Keratinocyte (primary cell): Measurements from ENCODE around the gene DNAAF6. TPM values are rescaled to one million over a fixed set of nuclear protein-coding genes. Genes with fewer than 3 reads are reported as not detected.

Source experiments
- DNase-seq: peaks from one replicate; pipeline ENCODE4 v3.0.0-alpha.2; 2011; ENCODE audit warnings: low read depth, missing footprints, low spot score
- FAIRE-seq: peaks from 2 replicates; lab custom pipeline; 2011; peaks lifted over from hg19 to GRCh38; lab: Jason Lieb, UNC
- H2AFZ ChIP-seq: 2 replicates; pipeline ENCODE4 v1.6.0; 2012; ENCODE audit warnings: low read length, control low read depth, inconsistent platforms; ENCODE audit not compliant: control insufficient read depth
- H3K27ac ChIP-seq: 2 replicates; pipeline ENCODE4 v1.5.1; 2011; ENCODE audit warnings: low read length; ENCODE audit not compliant: control insufficient read depth, insufficient read depth
- H3K27me3 ChIP-seq: 3 replicates; pipeline ENCODE4 v1.6.0; 2011; ENCODE audit warnings: low read length; ENCODE audit not compliant: control insufficient read depth, insufficient read depth; ENCODE audit errors: extremely low read depth
- H3K36me3 ChIP-seq, 2 experiments: 2 replicates in 1 of 2; 3 replicates in 1 of 2; pipeline ENCODE4 v1.5.1; 2011; ENCODE audit warnings: low read length in 2 of 2, mild to moderate bottlenecking in 1 of 2; ENCODE audit not compliant: control insufficient read depth in 2 of 2, insufficient read depth in 2 of 2; ENCODE audit errors: extremely low read depth in 1 of 2
- H3K4me1 ChIP-seq: 3 replicates; pipeline ENCODE4 v1.5.1; 2011; ENCODE audit warnings: low read length; ENCODE audit not compliant: control insufficient read depth, insufficient read depth; ENCODE audit errors: extremely low read depth
- H3K4me2 ChIP-seq: 3 replicates; pipeline ENCODE4 v1.6.0; 2011; ENCODE audit warnings: low read depth, low read length; ENCODE audit not compliant: control insufficient read depth, insufficient read depth; ENCODE audit errors: extremely low read depth
- H3K4me3 ChIP-seq, 3 experiments: fragments of 200-600 bp in 1 of 3; sonication (generic) in 1 of 3; 2 replicates in 2 of 3; 3 replicates in 1 of 3; pipeline ENCODE4 v1.5.1; 2011 to 2016; ENCODE audit warnings: low read length in 3 of 3, mild to moderate bottlenecking in 3 of 3, control low read depth in 2 of 3, inconsistent platforms in 1 of 3, low read depth in 1 of 3, mixed read lengths in 1 of 3, mixed run types in 1 of 3, moderate library complexity in 1 of 3; ENCODE audit not compliant: control insufficient read depth in 2 of 3, insufficient read depth in 2 of 3; ENCODE audit errors: extremely low read depth in 1 of 3
- H3K79me2 ChIP-seq: 2 replicates; pipeline ENCODE4 v1.6.0; 2012; ENCODE audit warnings: low read length; ENCODE audit not compliant: control insufficient read depth, insufficient read depth
- H3K9ac ChIP-seq: 3 replicates; pipeline ENCODE4 v1.6.0; 2011; ENCODE audit warnings: low read length; ENCODE audit not compliant: control insufficient read depth, insufficient read depth; ENCODE audit errors: extremely low read depth
- H3K9me1 ChIP-seq: 3 replicates; pipeline ENCODE4 v1.6.0; 2011; ENCODE audit warnings: low read length; ENCODE audit not compliant: control insufficient read depth, insufficient read depth; ENCODE audit errors: extremely low read depth
- H3K9me3 ChIP-seq: 2 replicates; pipeline ENCODE4 v1.5.1; 2012; ENCODE audit warnings: low read depth, low read length; ENCODE audit not compliant: control insufficient read depth
- H4K20me1 ChIP-seq: 3 replicates; pipeline ENCODE4 v1.6.0; 2011; ENCODE audit warnings: low read length; ENCODE audit not compliant: control insufficient read depth, insufficient read depth; ENCODE audit errors: extremely low read depth
- CTCF ChIP-seq, 3 experiments: IDR thresholded peaks in 1 of 3; conservative IDR thresholded peaks in 1 of 3; optimal IDR thresholded peaks in 1 of 3; 2 replicates in 2 of 3; 3 replicates in 1 of 3; pipeline versions ENCODE3 to v1.5.1; 2011; ENCODE audit warnings: low read length in 3 of 3, mild to moderate bottlenecking in 3 of 3, moderate library complexity in 2 of 3, control low read depth in 1 of 3, inconsistent platforms in 1 of 3; ENCODE audit not compliant: insufficient read depth in 2 of 3; ENCODE audit errors: extremely low read depth in 1 of 3
- EZH2 ChIP-seq: IDR thresholded peaks from one replicate; pipeline ENCODE4 v1.6.1; 2012; ENCODE audit warnings: inconsistent platforms, mild to moderate bottlenecking, low read length, moderate library complexity
- dilution Hi-C: fragments of 300-500 bp; cut with MboI; formaldehyde crosslinking; loops from one replicate; pipeline ENCODE4 v1.7.0; 2020; ENCODE audit warnings: low sequenced_read_pairs; ENCODE audit not compliant: extremely low pct_ligation_motif_present
- polyA plus RNA-seq, 5 experiments: library from polyadenylated mRNA; depleted of rRNA in 3 of 5; stranded (reverse) in 3 of 5; stranded (forward) in 1 of 5; unstranded in 1 of 5; fragments of >200 nt; gene quantifications; 1 replicate in 1 of 5; 2 replicates in 3 of 5; 3 replicates in 1 of 5; pipeline versions ENCODE4 v1.2.1 to v1.2.3, GENCODE V29; 2011 to 2012; ENCODE audit warnings: missing spikeins in 2 of 5, low read depth in 1 of 5, low replicate concordance in 1 of 5

Gene DNAAF6
- polyA plus RNA-seq, 1 donor (not counting 4 experiments of a cell fraction or from before 2014, with no cell fraction given): not detected

- no peak overlapping the region for H3K4me3 ChIP-seq
- H3K4me2 ChIP-seq: no peak overlapping the region
- H3K36me3 ChIP-seq: no peaks in the 10 kb centered on the region
- no peaks in the 10 kb centered on the region for H3K79me2 ChIP-seq
- H3K9ac ChIP-seq: no peak overlapping the region
- DNase-seq: no peak
- H3K27ac ChIP-seq: no peak overlapping the region
- no peaks in the 10 kb centered on the region for H3K9me1 ChIP-seq
- no peak for FAIRE-seq
- H2AFZ ChIP-seq: no peak overlapping the region
- no peaks in the 10 kb centered on the region for H4K20me1 ChIP-seq
- dilution Hi-C loops: no loop called here
- no peaks in the 10 kb centered on the region for H3K27me3 ChIP-seq
- no peaks in the 10 kb centered on the region for H3K9me3 ChIP-seq
- no peaks in the 10 kb centered on the region for H3K4me1 ChIP-seq
- TF ChIP-seq CTCF (optimal IDR thresholded peaks at IDR 0.05 in 1 of 3, IDR thresholded peaks at IDR 0.05 in 1 of 3, conservative IDR thresholded peaks at IDR 0.05 in 1 of 3; ENCODE audit: extremely low read depth in 1 of 3, insufficient read depth in 2 of 3, low read length in 3 of 3) (no peak), EZH2 (no peak)
These were observed 2.3 kb upstream of the DNAAF6 start for GRCh38 chrX:107204068-107204605.

GRCh38 chrX:107206697-107207065, 270 bp downstream of the DNAAF6 start:
- dilution Hi-C loops: no loop called here
- no peak for FAIRE-seq

More at GRCh38 chrX:107206697-107207065, 270 bp downstream of the DNAAF6 start:
- Histone ChIP-seq H3K9ac (no peak overlapping the region), H4K20me1 (no peaks in the 10 kb centered on the region), H3K79me2 (no peaks in the 10 kb centered on the region), H3K27ac (no peak overlapping the region), H2AFZ (no peak overlapping the region), H3K4me3 (peak overlapping the region in 1 of 3 experiments; percentile 79), H3K4me1 (no peaks in the 10 kb centered on the region), H3K4me2 (peak overlapping the region; percentile 81), H3K27me3 (no peaks in the 10 kb centered on the region), H3K36me3 (no peaks in the 10 kb centered on the region), H3K9me3 (no peaks in the 10 kb centered on the region), H3K9me1 (no peaks in the 10 kb centered on the region)
- no peak for DNase-seq
- no peak for TF ChIP-seq EZH2
- TF ChIP-seq CTCF (optimal IDR thresholded peaks at IDR 0.05 in 1 of 3, IDR thresholded peaks at IDR 0.05 in 1 of 3, conservative IDR thresholded peaks at IDR 0.05 in 1 of 3; ENCODE audit: extremely low read depth in 1 of 3, insufficient read depth in 2 of 3, low read length in 3 of 3): no peak
